ENCODE measurements around the gene PVALEF. TPM values are rescaled to one million over a fixed set of nuclear protein-coding genes. Genes with fewer than 3 reads are reported as not detected.
A peak's percentile ranks its signal among the peaks of the same experiment; 100 is the strongest.

The PVALEF gene
- total and polyA plus RNA-seq, 2 of the 13 experiments (the other 11 are each of a cell fraction or from before 2014, with no cell fraction given), result 0.18 TPM

DNA sequence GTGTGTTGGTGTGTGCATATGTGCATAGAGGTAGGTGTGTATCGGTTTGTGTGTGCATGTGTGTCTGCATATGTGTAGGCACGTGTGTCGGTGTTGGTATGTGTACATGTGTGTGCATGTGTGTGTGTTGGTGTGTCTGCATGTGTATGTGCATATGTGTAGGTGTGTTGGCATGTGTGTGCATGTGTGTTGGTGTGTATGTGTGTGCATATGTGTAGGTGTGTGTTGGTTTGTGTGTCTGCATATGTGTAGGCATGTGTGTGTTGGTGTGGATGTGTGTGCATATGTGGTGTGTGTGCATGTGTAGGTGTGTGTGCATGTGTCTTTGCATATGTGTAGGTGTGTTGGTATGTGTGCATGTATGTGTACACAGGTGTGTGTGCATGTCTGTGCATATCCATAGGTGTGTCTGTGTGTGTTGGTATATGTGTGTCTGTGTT is 4.6 kb downstream of the PVALEF start (continued):
- TF ChIP-seq ZBED4 (CRISPR knock-in tag; IDR thresholded peaks at IDR 0.05; ENCODE audit: borderline replicate concordance), result no peak
- 0 out of 2 replicates have a peak, but pooled peaks have one; percentile 20 for TF ChIP-seq JUND (CRISPR knock-in tag; IDR thresholded peaks at IDR 0.05)
- peak; percentile 98 for TF ChIP-seq TARDBP (CRISPR knock-in tag; IDR thresholded peaks at IDR 0.05)
- TF ChIP-seq MEIS1 (CRISPR knock-in tag; IDR thresholded peaks at IDR 0.05; ENCODE audit: borderline replicate concordance), result no peak
- peak; percentile 40; the same call in 1 of the 2 replicates for TF ChIP-seq NONO (IDR thresholded peaks at IDR 0.05)
- TF ChIP-seq NONO (CRISPR knock-in tag; conservative IDR thresholded peaks at IDR 0.05), result peak; percentile 76
- TF ChIP-seq ATF7 (IDR thresholded peaks at IDR 0.05), result peak; percentile 61
- no peak for TF ChIP-seq ATF7 (CRISPR knock-in tag; IDR thresholded peaks at IDR 0.05)
- TF ChIP-seq, protein P1, sequence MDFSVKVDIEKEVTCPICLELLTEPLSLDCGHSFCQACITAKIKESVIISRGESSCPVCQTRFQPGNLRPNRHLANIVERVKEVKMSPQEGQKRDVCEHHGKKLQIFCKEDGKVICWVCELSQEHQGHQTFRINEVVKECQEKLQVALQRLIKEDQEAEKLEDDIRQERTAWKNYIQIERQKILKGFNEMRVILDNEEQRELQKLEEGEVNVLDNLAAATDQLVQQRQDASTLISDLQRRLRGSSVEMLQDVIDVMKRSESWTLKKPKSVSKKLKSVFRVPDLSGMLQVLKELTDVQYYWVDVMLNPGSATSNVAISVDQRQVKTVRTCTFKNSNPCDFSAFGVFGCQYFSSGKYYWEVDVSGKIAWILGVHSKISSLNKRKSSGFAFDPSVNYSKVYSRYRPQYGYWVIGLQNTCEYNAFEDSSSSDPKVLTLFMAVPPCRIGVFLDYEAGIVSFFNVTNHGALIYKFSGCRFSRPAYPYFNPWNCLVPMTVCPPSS (IDR thresholded peaks at IDR 0.05), result peak; percentile 66; the same call in 1 of the 2 replicates
- no peak for TF ChIP-seq NAIF1 (CRISPR knock-in tag; IDR thresholded peaks at IDR 0.05; ENCODE audit: borderline replicate concordance)
- TF ChIP-seq, protein P2, sequence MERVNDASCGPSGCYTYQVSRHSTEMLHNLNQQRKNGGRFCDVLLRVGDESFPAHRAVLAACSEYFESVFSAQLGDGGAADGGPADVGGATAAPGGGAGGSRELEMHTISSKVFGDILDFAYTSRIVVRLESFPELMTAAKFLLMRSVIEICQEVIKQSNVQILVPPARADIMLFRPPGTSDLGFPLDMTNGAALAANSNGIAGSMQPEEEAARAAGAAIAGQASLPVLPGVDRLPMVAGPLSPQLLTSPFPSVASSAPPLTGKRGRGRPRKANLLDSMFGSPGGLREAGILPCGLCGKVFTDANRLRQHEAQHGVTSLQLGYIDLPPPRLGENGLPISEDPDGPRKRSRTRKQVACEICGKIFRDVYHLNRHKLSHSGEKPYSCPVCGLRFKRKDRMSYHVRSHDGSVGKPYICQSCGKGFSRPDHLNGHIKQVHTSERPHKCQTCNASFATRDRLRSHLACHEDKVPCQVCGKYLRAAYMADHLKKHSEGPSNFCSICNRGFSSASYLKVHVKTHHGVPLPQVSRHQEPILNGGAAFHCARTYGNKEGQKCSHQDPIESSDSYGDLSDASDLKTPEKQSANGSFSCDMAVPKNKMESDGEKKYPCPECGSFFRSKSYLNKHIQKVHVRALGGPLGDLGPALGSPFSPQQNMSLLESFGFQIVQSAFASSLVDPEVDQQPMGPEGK (CRISPR knock-in tag; IDR thresholded peaks at IDR 0.05), result no peak
- TF ChIP-seq POLR2A (IDR thresholded peaks at IDR 0.05; ENCODE audit: insufficient read depth in 1 of 2, low read depth in 2 of 2, low read length in 2 of 2), result peak in 1 of 2 experiments; percentile 66; a peak in 3 of 4 replicates
- peak; percentile 12 for TF ChIP-seq TEAD3 (CRISPR knock-in tag; optimal IDR thresholded peaks at IDR 0.05; ENCODE audit: borderline replicate concordance)
- TF ChIP-seq ZNF292 (CRISPR knock-in tag; IDR thresholded peaks at IDR 0.05; ENCODE audit: borderline replicate concordance, low read depth), result no peak
- TF ChIP-seq ELK4 (CRISPR knock-in tag; IDR thresholded peaks at IDR 0.05; ENCODE audit: borderline replicate concordance), result no peak
- peak; percentile 51; the same call in 1 of the 2 replicates for TF ChIP-seq FOXA1 (IDR thresholded peaks at IDR 0.05)
- no peak for TF ChIP-seq FOXA1 (CRISPR knock-in tag; IDR thresholded peaks at IDR 0.05)
- TF ChIP-seq ZNF264 (CRISPR knock-in tag; IDR thresholded peaks at IDR 0.05), result no peak
